ENCODE measurements around the gene WWP2.

DNA sequence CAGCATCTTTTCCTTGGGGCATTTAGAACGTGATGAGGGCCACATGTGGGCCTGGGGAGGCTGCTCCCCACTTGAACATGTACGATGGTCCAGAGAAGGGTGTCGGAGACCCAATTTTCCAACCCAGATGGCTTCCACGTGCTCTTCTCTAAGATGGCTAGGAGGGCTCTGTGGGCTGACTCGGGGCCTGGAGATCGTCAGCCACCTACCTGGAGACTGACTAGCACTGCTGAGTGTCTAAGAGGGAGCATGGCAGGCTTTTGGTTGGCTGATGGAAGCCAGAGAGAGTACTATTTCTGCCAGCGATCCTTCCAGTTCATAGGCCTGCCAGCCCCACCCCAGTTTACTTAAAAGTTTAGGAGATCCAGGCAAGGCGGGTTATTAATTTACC is 128.8 kb downstream of the WWP2 start:
- TF ChIP-seq CTCF (IDR thresholded peaks at IDR 0.05; ENCODE audit: poor library complexity, severe bottlenecking) (no peak), SMC3 (conservative IDR thresholded peaks at IDR 0.05; ENCODE audit: poor library complexity) (no peak), POLR2AphosphoS5 (IDR thresholded peaks at IDR 0.05) (no peak)
